Measurements from ENCODE around the gene COL13A1. TPM values are rescaled to one million over a fixed set of nuclear protein-coding genes. Genes with fewer than 3 reads are reported as not detected.

COL13A1 gene
- polyA plus RNA-seq, 1 of the 3 experiments (the other 2 are of a cell fraction): 26.7 TPM

- 58% methylated on average over 2 of the region's 2 CpGs for WGBS (ENCODE audit: low lambda C conversion rate)
- Histone ChIP-seq H3K4me3 (ENCODE audit: low read depth in 2 of 2, low read length in 1 of 2) (no peak overlapping the region), H3F3A (replicated peaks; ENCODE audit: insufficient read depth) (no peaks in the 10 kb centered on the region), H2AFZ (ENCODE audit: low read depth) (no peak overlapping the region), H3K79me2 (ENCODE audit: insufficient read depth) (no peaks in the 10 kb centered on the region), H3K4me1 (ENCODE audit: control insufficient read depth in 1 of 2, insufficient read depth in 2 of 2, low read depth in 1 of 2, low read length in 1 of 2) (no peaks in the 10 kb centered on the region), H3K36me3 (replicated peaks in 1 of 2; ENCODE audit: control insufficient read depth in 1 of 2, insufficient read depth in 2 of 2, low read length in 1 of 2) (no peaks in the 10 kb centered on the region), H3K9me3 (no peaks in the 10 kb centered on the region), H3K27me3 (ENCODE audit: insufficient read depth) (no peaks in the 10 kb centered on the region; the same call in 1 of the 2 replicates), H3K4me2 (no peak overlapping the region), H3K27ac (ENCODE audit: low read depth in 2 of 2, low read length in 1 of 2) (no peak overlapping the region), H3K9me2 (no peaks in the 10 kb centered on the region), H4K20me1 (ENCODE audit: insufficient read depth) (no peaks in the 10 kb centered on the region), H3K9ac (no peak overlapping the region)
- peak; percentile 75 for DNase-seq
- ChIA-PET POLR2A (no interaction called here), CTCF (interaction anchor here (1.5 to 1.9 kb wide), 2 partner anchors 36 to 80 kb away, joined by 4 read pairs; no protein-coding TSS in a partner anchor)
- peak; percentile 92 for TF ChIP-seq USF1 (IDR thresholded peaks at IDR 0.05; ENCODE audit: borderline replicate concordance, low read depth)
- TF ChIP-seq MEF2A (IDR thresholded peaks at IDR 0.05; ENCODE audit: borderline replicate concordance, low read depth): no peak
- peak; percentile 41; the same call in 1 of the 2 replicates for TF ChIP-seq ELF1 (IDR thresholded peaks at IDR 0.05)
- no peak for TF ChIP-seq CTCF (IDR thresholded peaks at IDR 0.05)
- TF ChIP-seq, protein P1, sequence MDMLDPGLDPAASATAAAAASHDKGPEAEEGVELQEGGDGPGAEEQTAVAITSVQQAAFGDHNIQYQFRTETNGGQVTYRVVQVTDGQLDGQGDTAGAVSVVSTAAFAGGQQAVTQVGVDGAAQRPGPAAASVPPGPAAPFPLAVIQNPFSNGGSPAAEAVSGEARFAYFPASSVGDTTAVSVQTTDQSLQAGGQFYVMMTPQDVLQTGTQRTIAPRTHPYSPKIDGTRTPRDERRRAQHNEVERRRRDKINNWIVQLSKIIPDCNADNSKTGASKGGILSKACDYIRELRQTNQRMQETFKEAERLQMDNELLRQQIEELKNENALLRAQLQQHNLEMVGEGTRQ (IDR thresholded peaks at IDR 0.05; ENCODE audit: borderline replicate concordance, low read depth, low read length): peak; percentile 43; the same call in 1 of the 2 replicates
Measured at GRCh38 chr10:69994262-69994661, 192.6 kb downstream of the COL13A1 start.

DNA sequence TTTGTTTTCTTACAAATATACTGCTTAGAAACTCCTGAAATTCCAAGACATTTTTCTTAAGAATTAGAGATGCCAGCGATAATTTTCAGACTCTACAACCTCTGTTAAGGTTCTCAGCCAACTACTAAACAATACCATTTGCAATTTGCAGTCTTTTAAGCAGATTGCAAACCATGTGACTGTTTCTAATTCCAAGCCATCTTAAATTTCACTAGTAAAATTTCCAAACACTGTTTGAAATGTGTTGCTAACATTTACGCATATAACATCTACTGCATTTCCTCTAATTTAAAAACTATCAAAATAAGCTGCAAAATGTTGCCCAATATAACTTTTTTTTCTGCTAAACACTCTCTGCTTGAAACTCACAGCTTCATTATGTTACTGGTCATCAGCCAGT, 194.9 kb downstream of the COL13A1 start:
- Histone ChIP-seq H3K4me1 (ENCODE audit: control insufficient read depth in 1 of 2, insufficient read depth in 2 of 2, low read depth in 1 of 2, low read length in 1 of 2) (no peaks in the 10 kb centered on the region), H4K20me1 (ENCODE audit: insufficient read depth) (no peaks in the 10 kb centered on the region), H3K9me3 (no peaks in the 10 kb centered on the region), H3K4me3 (ENCODE audit: low read depth in 2 of 2, low read length in 1 of 2) (no peak overlapping the region), H3K36me3 (replicated peaks in 1 of 2; ENCODE audit: control insufficient read depth in 1 of 2, insufficient read depth in 2 of 2, low read length in 1 of 2) (no peaks in the 10 kb centered on the region), H3K4me2 (no peak overlapping the region), H3K9ac (no peak overlapping the region), H3K27ac (ENCODE audit: low read depth in 2 of 2, low read length in 1 of 2) (no peak overlapping the region), H2AFZ (ENCODE audit: low read depth) (no peak overlapping the region), H3K27me3 (ENCODE audit: insufficient read depth) (no peaks in the 10 kb centered on the region; the same call in 1 of the 2 replicates), H3K9me2 (no peaks in the 10 kb centered on the region), H3F3A (replicated peaks; ENCODE audit: insufficient read depth) (no peaks in the 10 kb centered on the region), H3K79me2 (ENCODE audit: insufficient read depth) (no peaks in the 10 kb centered on the region)
- CTCF ChIA-PET: no interaction called here
- WGBS (ENCODE audit: low lambda C conversion rate): 53% methylated on average over 2 of the region's 2 CpGs
- DNase-seq: no peak
- TF ChIP-seq FOXM1 (IDR thresholded peaks at IDR 0.05; ENCODE audit: low read depth) (no peak), GABPA (IDR thresholded peaks at IDR 0.05; ENCODE audit: low read depth) (no peak), IRF3 (IDR thresholded peaks at IDR 0.05; ENCODE audit: low read depth, low read length) (no peak), CTCF (IDR thresholded peaks at IDR 0.05) (no peak)
- POLR2A ChIA-PET: no interaction called here

Measured in SK-N-SH (cell line).